GM06990 (cell line): ENCODE data around the gene ZBTB34.

Experiments
- DNase-seq: peaks from one replicate; pipeline ENCODE4 v3.0.0-alpha.2; 2011; ENCODE audit not compliant: insufficient read length; ENCODE audit errors: extremely low read depth
- H3K27me3 ChIP-seq: replicated peaks from 2 replicates; pipeline ENCODE4 v1.6.0; 2011; ENCODE audit warnings: low read length; ENCODE audit not compliant: control insufficient read depth, insufficient read depth
- H3K36me3 ChIP-seq: 2 replicates; pipeline ENCODE4 v1.5.1; 2011; ENCODE audit warnings: low read length; ENCODE audit not compliant: control insufficient read depth, insufficient read depth
- H3K4me3 ChIP-seq: replicated peaks from 2 replicates; pipeline ENCODE4 v1.5.1; 2011; ENCODE audit warnings: low read depth, mild to moderate bottlenecking, control low read depth, low read length
- CTCF ChIP-seq: IDR thresholded peaks from 2 replicates; pipeline ENCODE4 v1.5.1; 2011; ENCODE audit warnings: low read length, control low read depth, mild to moderate bottlenecking, inconsistent platforms; ENCODE audit not compliant: insufficient read depth, poor library complexity, severe bottlenecking

ZBTB34 gene

GRCh38 chr9:126844085-126844484 is 16.4 kb upstream of the ZBTB34 start:
- no peak for DNase-seq
- no peaks in the 10 kb centered on the region for H3K36me3 ChIP-seq
- H3K4me3 ChIP-seq, result no peak overlapping the region
- no peak for TF ChIP-seq CTCF
- no peaks in the 10 kb centered on the region for H3K27me3 ChIP-seq

- no peak overlapping the region for H3K4me3 ChIP-seq
- no peak for DNase-seq
- TF ChIP-seq CTCF, result no peak
- no peaks in the 10 kb centered on the region for H3K27me3 ChIP-seq
- no peaks in the 10 kb centered on the region for H3K36me3 ChIP-seq
Measured at GRCh38 chr9:126847051-126847450, 13.4 kb upstream of the ZBTB34 start.

- Histone ChIP-seq H3K4me3 (no peak overlapping the region), H3K36me3 (no peaks in the 10 kb centered on the region), H3K27me3 (peaks cover 3% of the 10 kb centered on the region)
- TF ChIP-seq CTCF, result no peak
- DNase-seq, result no peak
Measured at GRCh38 chr9:126849591-126850225, 10.7 kb upstream of the ZBTB34 start.

- no peaks in the 10 kb centered on the region for H3K36me3 ChIP-seq
- no peak for DNase-seq
- H3K27me3 ChIP-seq, result peaks cover 3% of the 10 kb centered on the region
- H3K4me3 ChIP-seq, result no peak overlapping the region
- no peak for TF ChIP-seq CTCF
Measured at GRCh38 chr9:126851286-126851880, 9.1 kb upstream of the ZBTB34 start.

- no peak for DNase-seq
- TF ChIP-seq CTCF, result no peak
- no peaks in the 10 kb centered on the region for H3K36me3 ChIP-seq
Measured at GRCh38 chr9:126852086-126852688, 8.3 kb upstream of the ZBTB34 start.

More at GRCh38 chr9:126852086-126852688, 8.3 kb upstream of the ZBTB34 start:
- no peak overlapping the region for H3K4me3 ChIP-seq
- H3K27me3 ChIP-seq, result peaks cover 3% of the 10 kb centered on the region
